Raji (cell line): ENCODE results near the gene BEST4.

Source experiments
- POLR2A ChIP-seq: IDR thresholded peaks from 2 replicates; pipeline ENCODE4 v1.6.1; 2011; ENCODE audit warnings: low read depth, low read length, control low read depth; ENCODE audit not compliant: insufficient read depth

Gene BEST4

GRCh38 chr1:44788120-44788860, at the start of gene BEST4:
Gene BEST4, minus strand, starts transcription at chr1:44788170. Its CDS starts 465 bp downstream, at chr1:44787705.
- TF ChIP-seq POLR2A = no peak

GRCh38 chr1:44835738-44836675, 48.0 kb upstream of the BEST4 start:
- TF ChIP-seq POLR2A = 0 out of 2 replicates have a peak, but pooled peaks have one; percentile 16

GRCh38 chr1:44834328-44834727, 46.4 kb upstream of the BEST4 start:
- TF ChIP-seq POLR2A = no peak

GRCh38 chr1:44832056-44832705, 44.2 kb upstream of the BEST4 start:
- TF ChIP-seq POLR2A = no peak

- no peak for TF ChIP-seq POLR2A
Measured at GRCh38 chr1:44831516-44831915, 43.5 kb upstream of the BEST4 start.

- TF ChIP-seq POLR2A = no peak
Measured at GRCh38 chr1:44830900-44831304, 42.9 kb upstream of the BEST4 start.

GRCh38 chr1:44829506-44830384, 41.8 kb upstream of the BEST4 start:
- TF ChIP-seq POLR2A = no peak

- TF ChIP-seq POLR2A = no peak
Measured at GRCh38 chr1:44828841-44829440, 41.0 kb upstream of the BEST4 start.

GRCh38 chr1:44828003-44828651, 40.2 kb upstream of the BEST4 start:
- TF ChIP-seq POLR2A = no peak

GRCh38 chr1:44827197-44828002, 39.4 kb upstream of the BEST4 start:
- no peak for TF ChIP-seq POLR2A

GRCh38 chr1:44826375-44827196, 38.6 kb upstream of the BEST4 start:
- TF ChIP-seq POLR2A = no peak

- TF ChIP-seq POLR2A = no peak
Measured at GRCh38 chr1:44822981-44823451, 35.0 kb upstream of the BEST4 start.
